ENCODE measurements around the gene CDHR1.
A peak's percentile ranks its signal among the peaks of the same experiment; 100 is the strongest.

GRCh38 chr10:84205049-84205852 lies 10.9 kb downstream of the CDHR1 start:
- TF ChIP-seq CTCF (IDR thresholded peaks at IDR 0.05; ENCODE audit: low read depth, low read length) = peak; percentile 81
- TF ChIP-seq EZH2phosphoT487 (IDR thresholded peaks at IDR 0.05; ENCODE audit: low read depth) = no peak

All from OCI-LY3 (cell line).